GM19328 (cell line): ENCODE results near the gene CYSRT1.

Experiments used
- ATAC-seq: cut with Tn5 transposase; IDR thresholded peaks from one replicate; pipeline ENCODE4 v1.9.1; 2021; ENCODE audit warnings: mild to moderate bottlenecking, moderate library complexity; ENCODE audit not compliant: unreplicated experiment

CYSRT1 gene

GRCh38 chr9:137224830-137225694, at the start of gene CYSRT1:
Gene CYSRT1, plus strand, starts transcription at chr9:137225174. Its CDS starts 448 bp downstream, at chr9:137225622.
- no peak for ATAC-seq

- no peak for ATAC-seq
Observed at GRCh38 chr9:137175345-137175961, 49.5 kb upstream of the CYSRT1 start.

- no peak for ATAC-seq
Observed at GRCh38 chr9:137176302-137177182, 48.4 kb upstream of the CYSRT1 start.

- no peak for ATAC-seq
Observed at GRCh38 chr9:137178201-137178938, 46.6 kb upstream of the CYSRT1 start.

- ATAC-seq, result no peak
Observed at GRCh38 chr9:137178939-137179630, 45.9 kb upstream of the CYSRT1 start.

GRCh38 chr9:137179761-137180160, 45.2 kb upstream of the CYSRT1 start:
- no peak for ATAC-seq

GRCh38 chr9:137180491-137180890, 44.5 kb upstream of the CYSRT1 start:
- no peak for ATAC-seq

- ATAC-seq, result no peak
Observed at GRCh38 chr9:137181680-137182079, 43.3 kb upstream of the CYSRT1 start.

GRCh38 chr9:137182836-137183235, 42.1 kb upstream of the CYSRT1 start:
- no peak for ATAC-seq

- no peak for ATAC-seq
Observed at GRCh38 chr9:137183980-137184595, 40.9 kb upstream of the CYSRT1 start.

GRCh38 chr9:137184881-137185660, 39.9 kb upstream of the CYSRT1 start:
- ATAC-seq, result no peak

- no peak for ATAC-seq
Observed at GRCh38 chr9:137185921-137186320, 39.1 kb upstream of the CYSRT1 start.

- ATAC-seq, result no peak
Observed at GRCh38 chr9:137186385-137186784, 38.6 kb upstream of the CYSRT1 start.

GRCh38 chr9:137187386-137187785, 37.6 kb upstream of the CYSRT1 start:
- ATAC-seq, result no peak

GRCh38 chr9:137188086-137188489, 36.9 kb upstream of the CYSRT1 start:
- no peak for ATAC-seq

GRCh38 chr9:137188490-137189296, 36.3 kb upstream of the CYSRT1 start, which contains the start of the genes ANAPC2 and SSNA1:
Gene ANAPC2, minus strand, starts transcription at chr9:137188560. Its CDS starts 28 bp downstream, at chr9:137188532.
Gene SSNA1, plus strand, starts transcription at chr9:137188676. Its CDS starts 51 bp downstream, at chr9:137188727.
- peak; percentile 79 for ATAC-seq
